Measurements from ENCODE around the gene SHROOM2.
"Not testable (repeated sequence)": the region's sequence is repeated elsewhere in the genome, so short reads cannot be mapped to it uniquely, and the experiment has no call there.

SHROOM2 gene

DNA sequence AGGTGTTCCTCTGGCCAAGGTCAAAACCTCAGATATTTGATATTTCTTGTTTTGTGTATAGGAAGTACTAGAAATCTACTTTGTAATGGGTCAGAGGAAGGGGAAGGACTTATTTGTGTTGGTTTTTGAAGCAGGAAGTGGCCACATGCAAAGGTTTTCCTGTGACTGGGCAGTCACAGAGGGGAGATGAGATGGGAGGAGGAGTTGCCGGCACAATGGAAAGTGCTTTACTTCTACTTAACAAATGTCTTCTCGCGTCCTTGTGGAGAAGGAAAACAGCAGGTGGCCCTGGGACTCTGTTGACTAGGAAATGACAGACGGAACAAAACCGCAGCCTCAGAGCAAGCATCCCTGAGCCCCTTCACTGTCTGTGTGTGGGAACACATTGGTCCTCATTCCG is 46.6 kb downstream of the SHROOM2 start:
- DNase-seq, result no peak

- DNase-seq, result no peak
Measured at GRCh38 chrX:9835585-9836210, 49.5 kb downstream of the SHROOM2 start.

GRCh38 chrX:9842541-9842940 is 56.3 kb downstream of the SHROOM2 start:
- no peak for DNase-seq

DNA sequence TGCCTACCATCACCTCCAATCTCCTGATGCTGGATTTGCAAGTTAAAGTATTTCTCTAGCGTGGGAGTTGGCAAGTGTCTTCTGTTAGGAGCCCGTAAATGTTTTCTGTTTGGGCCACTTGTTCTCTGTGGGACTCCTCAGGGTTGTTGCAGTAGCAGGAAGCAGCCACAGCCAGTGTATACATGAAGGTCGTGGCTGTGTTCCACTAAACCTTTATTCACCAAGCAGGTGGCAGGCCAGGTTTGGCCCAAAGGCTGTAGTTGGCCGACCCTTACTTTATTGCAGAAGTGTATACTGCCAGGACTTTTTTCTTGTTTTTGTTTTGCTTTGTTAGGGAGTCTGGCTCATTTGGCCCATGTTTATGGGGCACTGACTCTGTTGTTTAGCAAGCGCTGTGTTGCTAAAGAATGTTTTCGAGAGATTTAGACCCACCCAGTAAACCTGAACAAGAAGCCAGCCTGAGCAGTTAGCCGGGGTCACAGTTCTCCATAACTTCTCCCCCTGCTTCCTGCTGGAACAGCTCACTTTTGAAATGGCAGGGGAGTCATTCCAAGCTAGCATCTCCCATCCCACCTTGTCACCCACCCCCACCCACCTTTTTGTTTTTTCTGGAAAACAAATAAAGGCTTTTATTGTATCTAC is 58.8 kb downstream of the SHROOM2 start:
- no peak for DNase-seq

- DNase-seq, result no peak
Measured at GRCh38 chrX:9845578-9845952, 59.3 kb downstream of the SHROOM2 start.

GRCh38 chrX:9846631-9847030 is 60.4 kb downstream of the SHROOM2 start:
- no peak for DNase-seq

DNA sequence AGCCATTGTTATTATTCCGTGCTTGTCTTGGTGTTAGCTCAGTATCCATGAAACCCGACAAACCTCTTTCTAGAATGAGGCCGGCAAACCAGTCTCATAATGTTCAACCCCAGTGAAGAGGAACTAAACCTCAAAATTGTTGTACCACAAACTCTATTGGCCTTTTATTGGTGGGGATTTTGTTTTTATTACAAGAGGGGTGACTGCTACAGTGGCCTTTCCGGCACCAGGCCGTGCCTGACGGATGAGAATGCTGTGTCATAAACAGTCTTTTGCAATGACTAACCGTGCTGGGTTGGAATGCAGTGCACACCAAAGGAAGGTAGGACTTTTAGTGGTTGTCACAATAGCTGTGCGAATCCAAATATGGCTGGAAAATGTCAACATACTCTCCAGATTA is 60.8 kb downstream of the SHROOM2 start:
- DNase-seq, result no peak

GRCh38 chrX:9848718-9849479 is 62.7 kb downstream of the SHROOM2 start:
- no peak for DNase-seq

DNA sequence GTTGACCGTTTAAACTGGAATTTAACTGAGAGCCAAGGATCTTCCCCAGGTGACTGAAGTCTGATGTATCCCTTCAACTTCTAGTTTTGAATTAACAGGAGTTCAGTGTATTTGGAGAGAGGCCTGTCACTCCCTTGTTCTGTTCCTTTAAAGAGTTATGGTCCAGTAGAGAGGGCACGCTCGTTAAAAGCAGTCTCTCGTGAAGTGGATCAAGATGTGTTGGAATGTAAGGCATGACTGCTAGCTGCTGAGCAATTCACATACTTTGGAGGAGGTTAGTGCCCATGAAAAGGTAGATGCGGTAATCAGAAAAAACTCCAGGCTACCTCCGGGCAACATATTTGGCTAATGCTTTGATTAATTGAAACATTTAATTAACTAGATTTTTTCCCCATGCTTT is 65.7 kb downstream of the SHROOM2 start:
- DNase-seq, result no peak

DNA sequence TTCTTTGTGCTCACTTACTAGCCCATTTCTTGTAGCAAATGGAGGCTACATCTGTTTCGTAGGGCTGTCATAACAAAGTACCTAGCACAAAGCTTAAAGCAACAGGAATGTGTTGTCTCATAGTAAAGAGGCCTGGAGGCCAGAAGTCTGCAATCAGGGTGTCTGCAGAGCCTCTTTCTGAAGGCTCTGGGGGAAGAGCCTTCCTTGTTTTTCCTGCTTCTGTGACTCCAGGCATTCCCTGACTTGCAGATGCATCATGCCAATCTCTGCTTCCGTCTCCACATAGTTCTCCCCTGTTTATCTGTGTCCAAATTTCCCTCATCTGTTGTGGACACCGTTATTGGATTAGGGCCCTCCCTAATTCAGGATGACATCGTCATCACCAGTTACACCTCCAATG is 67.1 kb downstream of the SHROOM2 start:
- no peak for DNase-seq

DNA sequence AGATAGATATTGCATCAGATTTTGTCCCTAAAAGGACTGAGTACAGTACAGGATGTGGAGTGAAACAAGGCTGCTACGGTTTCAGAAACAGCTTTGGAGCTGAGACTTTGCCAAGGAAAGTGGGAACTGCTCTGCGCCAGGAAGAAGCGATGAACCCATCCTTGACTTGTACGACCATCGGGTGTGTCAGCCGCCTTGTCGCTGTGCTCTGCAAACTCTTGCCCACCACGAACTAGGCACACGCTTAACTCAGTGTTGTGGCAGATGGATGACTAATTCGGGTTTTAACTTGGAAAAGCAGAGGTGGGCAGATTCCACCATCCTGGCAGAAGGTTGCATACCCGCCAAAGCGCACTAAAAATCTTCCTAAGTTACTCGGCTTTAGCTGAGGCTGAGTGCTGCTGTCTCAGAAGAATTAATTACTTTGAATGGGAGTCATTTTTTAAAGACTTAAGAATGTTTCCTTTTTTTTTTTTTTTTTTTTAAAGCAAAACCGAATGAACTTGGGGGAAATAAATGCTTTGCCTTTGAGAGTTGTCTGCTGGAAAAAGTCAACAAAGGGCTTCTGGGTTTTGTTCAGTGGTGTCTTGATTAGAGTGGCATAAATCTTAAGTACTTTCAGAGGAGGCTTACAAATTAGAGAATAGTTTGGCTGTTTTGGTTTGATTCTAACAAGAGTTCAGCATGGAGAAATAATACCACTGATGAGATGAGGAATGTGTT is 69.5 kb downstream of the SHROOM2 start:
- no peak for DNase-seq

DNA sequence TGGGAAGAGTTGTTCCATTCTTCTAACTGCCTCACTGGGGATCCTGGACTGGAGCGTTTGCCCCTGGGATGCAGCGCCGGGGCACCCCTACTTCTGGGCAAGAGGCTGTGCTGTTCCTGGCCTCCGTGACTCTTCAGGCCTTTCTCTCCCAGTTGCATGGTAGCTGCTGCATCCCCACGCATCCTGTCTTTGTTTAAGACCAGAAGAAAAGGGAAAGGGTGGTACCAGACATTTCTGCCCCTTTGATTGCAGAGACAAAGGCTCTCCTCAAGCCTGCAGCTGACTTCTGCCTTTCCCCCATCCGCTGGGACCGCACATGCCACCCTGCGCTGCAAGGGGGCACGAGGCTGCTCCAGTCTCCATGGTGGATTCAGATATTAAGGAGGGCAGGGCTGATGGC is 70.4 kb downstream of the SHROOM2 start:
- DNase-seq, result no peak

- no peak for DNase-seq
Measured at GRCh38 chrX:9857575-9858474, 71.6 kb downstream of the SHROOM2 start.

DNA sequence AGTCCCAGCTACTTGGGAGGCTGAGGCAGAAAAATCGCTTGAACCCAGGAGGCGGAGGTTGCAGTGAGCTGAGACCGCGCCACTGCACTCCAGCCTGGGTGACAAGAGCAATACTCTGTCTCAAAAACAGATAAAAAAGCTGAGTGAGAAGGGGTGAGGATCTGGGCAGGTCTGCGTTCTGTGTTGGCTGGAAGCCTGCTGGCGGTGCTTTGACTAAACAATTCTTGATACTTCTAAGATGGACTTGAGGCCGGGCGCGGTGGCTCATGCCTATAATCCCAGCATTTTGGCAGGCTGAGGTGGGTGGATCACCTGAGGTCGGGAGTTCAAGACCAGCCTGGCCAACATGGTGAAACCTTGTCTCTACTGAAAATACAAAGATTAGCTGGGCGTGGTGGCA is 72.5 kb downstream of the SHROOM2 start:
- not testable (repeated sequence) for DNase-seq

GRCh38 chrX:9859711-9860555 is 73.7 kb downstream of the SHROOM2 start:
- DNase-seq, result no peak

GRCh38 chrX:9860826-9861225 is 74.6 kb downstream of the SHROOM2 start:
- no peak for DNase-seq

DNA sequence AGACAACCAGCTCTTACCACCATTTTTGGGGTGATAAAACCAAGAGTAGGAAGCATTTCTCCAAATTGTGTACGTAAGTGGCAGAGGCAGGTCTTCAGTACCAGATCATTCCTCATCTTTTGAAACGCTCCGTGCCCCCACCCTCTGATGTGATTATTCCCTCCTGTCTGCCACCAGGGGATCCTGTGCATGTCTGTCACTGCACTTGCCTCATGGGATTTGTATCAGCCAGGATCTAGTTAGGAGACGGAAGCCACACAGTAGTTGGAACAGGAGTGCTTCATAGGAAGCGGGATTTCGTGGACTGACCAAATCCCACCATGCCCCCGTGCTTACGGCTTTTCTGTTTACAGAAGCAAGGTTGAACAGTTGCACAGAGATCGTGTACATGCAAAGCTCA is 75.5 kb downstream of the SHROOM2 start:
- no peak for DNase-seq

DNA sequence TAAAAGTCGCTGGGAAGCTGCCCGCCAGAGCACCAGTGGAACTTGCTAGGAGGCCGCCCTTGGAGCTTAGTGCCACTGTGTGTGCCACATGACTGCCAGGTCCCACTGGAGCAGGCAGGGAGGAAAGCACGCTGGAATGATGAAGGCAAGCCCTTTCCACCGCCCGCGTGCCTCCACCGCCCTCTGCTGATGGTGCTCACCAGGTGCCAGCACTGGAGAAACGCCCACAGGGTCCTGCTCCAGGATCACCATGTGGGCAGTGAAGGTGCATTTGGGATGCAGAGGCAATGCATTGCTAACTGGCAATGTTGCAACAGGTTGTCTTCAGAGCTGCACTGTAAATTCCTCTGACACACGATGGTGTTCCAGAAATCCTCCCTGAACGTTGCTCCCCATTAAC is 76.3 kb downstream of the SHROOM2 start:
- DNase-seq, result no peak

- DNase-seq, result no peak
Measured at GRCh38 chrX:9862953-9863352, 76.7 kb downstream of the SHROOM2 start.

GRCh38 chrX:9864011-9864410 is 77.8 kb downstream of the SHROOM2 start:
- DNase-seq, result no peak

- no peak for DNase-seq
Measured at GRCh38 chrX:9865804-9866472, 79.7 kb downstream of the SHROOM2 start.

All from CD4-positive, alpha-beta T cell treated with Interleukin-10 for 1 hour (primary cell).